ENCODE data around the gene EMC9.

The EMC9 gene

DNA sequence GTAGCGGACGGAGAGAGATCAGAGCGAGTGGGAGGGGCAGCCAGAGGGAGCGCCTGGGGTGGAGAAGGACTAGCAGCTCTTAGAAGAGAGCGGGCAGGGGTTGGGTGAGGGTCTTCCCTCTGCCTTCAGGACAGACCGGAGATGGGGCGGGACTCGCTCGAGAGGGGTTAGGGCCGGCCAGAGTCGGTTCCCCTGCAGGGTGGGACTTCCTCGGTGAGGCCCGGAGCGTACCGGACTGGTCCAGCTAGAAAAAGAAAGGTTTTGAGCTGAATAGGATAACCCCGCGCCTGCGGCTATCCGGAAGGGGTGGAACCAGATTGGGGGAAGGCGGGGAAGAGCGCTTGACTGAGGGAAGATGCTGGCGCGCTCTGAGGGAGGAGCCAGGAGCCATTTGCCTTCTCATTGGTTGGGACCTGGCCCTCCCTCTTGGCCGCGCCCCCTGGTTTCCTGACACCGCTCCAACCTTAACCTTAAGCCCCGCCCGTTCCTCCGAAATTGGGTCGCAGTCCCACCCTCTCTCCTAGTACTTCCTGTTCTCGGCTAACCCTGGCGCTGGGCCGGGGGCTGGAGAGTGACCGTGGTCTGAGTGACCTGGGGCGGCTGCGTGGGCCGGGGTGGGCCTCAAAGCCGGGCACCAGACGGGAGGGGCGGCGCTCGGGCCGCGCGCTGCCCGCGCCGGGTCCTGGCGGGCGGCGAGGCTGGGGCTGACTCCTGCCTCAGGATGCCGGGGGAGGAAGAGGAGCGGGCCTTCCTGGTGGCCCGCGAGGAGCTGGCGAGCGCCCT is 5.8 kb upstream of the EMC9 start, which contains the start of gene RNF31:
Gene RNF31, plus strand, starts transcription at position 521 of the 783 bp plus-strand sequence. Its CDS starts 201 bp downstream, at position 722.
- DNase-seq = peak; percentile 67

DNA sequence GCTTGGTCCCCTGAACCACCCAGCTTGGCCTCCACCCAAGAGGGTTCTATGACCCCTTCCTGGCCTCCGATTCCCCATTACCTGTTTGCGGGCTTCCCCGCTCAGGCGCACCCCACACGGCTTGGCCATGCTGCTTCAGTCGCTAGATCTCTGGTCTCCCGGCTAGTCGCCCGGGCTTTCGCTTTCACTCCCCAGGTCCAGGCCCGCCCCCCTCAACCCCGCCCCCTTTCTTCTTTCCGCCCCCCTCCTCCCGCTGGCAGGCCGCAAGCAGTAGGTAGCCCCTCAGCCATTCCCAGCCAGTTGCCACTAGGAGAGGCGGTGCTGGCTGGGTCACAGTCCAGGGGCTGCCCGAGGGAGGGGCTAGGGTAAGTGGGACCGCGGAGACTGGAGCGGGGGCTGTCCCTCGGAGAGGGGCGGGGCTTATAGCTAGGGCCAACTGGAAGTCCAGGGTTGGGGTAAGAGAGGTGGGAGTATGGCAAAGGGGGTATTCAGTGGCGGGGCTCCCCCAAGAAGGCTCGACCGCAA is 5.1 kb upstream of the EMC9 start, which contains the start of gene PSME2:
Gene PSME2, minus strand, starts transcription at position 158 of the 525 bp plus-strand sequence. Its CDS starts 29 bp downstream, at position 129.
- DNase-seq = peak; percentile 67

DNA sequence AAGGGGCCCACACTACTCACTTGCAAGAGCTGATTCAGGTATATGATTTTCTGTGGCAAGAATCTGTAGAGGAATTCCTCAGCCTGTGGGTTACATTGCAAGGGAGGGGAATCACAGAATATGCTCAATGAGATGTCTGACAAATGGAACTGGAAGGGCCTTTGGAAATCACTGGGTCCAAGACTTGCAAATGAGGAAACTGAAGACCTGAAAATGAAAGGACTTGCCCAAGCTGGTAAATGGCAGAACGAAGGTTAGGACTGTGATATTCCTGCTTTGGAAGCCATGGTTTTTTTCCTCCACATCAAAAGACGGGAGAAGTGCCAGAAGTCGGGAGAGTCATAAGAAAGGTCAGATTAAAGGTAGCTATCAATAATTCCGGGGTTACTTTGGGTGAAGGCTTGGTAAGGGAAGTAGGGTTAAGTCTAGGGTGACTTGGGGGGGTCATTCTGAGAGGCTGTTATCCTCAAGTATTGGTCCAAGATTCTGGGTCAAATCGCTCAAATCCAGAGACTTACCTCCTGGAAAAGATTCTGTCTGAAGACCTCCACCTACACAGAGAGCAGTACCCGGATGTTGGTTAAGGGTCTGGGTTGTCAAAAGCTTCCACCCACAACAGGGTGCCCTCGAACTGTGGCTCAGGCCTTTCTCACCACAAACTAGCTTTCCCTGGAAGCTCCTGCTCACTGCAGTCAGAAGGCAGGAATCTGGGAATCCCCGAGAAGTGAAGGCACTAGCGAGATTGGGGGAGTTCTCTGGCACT is 4.5 kb upstream of the EMC9 start:
- no peak for DNase-seq

DNA sequence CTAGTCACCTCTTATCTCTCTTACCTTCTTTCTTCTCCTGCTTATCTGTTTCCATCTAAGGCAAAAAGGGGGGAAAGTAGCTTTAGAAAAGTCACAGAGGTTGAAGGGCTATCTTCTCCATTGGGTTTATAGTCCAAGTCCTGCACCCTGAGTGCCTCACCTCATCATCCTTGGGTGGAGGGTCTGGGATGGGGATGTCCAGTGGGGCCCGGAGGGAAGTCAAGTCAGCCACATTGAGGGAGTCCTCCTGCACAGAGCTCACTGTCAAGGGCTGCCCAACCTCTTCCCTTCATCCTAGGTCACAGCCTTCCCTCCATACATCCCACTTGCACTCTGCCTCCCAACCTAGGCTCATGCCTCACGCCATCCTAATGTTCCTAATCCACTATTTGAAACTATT is 3.8 kb upstream of the EMC9 start:
- no peak for DNase-seq

GRCh38 chr14:24144451-24144850 is 3.1 kb upstream of the EMC9 start:
- no peak for DNase-seq

DNA sequence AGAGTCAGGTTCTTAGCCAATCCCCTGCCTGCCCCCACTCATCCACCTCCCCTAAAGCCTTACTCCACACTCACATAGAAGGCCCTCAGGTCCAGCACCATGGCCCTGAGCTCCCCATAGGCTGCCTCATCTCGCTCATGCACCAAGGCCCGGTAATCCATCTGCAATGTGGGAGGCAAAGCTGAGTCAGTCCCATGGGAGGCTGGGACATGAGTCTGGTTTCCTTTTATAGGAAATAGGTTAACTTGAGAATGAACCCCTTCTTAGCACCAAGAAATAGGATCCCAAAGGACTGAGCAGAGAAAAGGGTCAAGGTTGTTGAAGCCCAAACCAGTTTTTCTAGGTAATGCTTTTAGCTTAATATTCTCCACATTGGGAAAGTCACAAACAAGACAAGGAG is 2.1 kb upstream of the EMC9 start:
- DNase-seq = no peak

DNA sequence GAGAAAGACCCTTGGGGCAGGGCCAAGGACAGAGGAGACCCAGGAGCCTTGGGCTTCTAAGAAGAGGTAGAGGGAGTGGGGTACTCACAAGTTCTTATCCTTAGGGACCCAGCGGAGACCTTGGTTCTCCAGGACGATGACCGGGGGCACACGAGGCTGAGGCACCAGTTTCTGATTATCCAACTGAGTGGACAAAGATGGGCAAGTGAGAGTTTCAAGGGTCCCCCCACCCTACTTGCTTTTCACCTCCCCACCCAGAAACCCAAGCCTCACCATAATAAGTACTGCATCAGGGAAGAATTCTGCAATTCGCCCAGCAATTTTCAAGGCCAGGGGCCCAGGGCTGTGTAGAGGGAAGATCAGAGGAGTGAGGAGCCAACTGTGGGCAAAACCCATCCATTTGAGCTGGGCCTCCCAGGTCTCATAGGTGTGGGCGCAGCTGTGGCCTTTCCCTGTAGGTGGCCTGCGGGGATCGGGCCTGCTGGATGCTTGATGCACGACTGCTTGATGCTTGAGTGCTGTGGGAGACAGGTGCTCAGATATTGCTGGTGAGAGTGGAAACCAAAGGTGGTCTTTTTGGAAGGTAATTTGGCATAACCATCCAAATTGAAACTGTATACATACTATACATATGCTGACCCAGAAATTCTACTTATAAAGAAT is 2.0 kb downstream of the EMC9 start:
- DNase-seq = no peak

DNA sequence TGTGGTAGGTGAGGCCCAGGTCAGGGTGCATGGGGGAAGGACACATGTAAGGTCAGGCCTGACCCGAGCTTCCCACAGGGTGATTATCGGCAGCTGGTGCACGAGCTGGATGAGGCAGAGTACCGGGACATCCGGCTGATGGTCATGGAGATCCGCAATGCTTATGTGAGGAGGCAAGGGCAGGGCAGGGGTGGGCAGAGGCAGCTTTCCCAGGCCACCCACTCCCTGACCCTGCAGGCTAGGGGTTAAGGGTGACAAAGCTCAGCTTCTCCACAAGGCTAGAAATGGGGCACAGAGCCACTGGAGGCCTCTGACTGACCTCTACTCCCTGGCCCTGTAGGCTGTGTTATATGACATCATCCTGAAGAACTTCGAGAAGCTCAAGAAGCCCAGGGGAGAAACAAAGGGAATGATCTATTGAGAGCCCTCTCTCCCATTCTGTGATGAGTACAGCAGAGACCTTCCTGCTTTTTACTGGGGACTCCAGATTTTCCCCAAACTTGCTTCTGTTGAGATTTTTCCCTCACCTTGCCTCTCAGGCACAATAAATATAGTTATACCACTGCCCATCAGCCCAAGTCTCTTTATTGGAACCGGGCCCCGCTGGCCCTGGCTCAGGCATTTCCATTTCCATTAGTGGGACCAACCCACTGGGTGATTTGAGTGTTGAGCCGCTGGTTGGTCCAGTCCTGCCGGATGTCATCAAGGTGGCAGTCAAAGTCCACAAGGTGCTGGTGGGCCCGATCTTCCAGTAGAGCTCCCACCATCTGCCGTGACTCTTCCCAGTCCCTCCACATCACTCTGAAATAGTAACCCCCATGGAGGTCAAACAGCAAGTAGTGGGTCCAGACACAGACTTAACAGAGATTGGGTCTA is 2.8 kb downstream of the EMC9 start:
- no peak for DNase-seq

GRCh38 chr14:24137529-24138395 is 3.6 kb downstream of the EMC9 start:
- DNase-seq = no peak

DNA sequence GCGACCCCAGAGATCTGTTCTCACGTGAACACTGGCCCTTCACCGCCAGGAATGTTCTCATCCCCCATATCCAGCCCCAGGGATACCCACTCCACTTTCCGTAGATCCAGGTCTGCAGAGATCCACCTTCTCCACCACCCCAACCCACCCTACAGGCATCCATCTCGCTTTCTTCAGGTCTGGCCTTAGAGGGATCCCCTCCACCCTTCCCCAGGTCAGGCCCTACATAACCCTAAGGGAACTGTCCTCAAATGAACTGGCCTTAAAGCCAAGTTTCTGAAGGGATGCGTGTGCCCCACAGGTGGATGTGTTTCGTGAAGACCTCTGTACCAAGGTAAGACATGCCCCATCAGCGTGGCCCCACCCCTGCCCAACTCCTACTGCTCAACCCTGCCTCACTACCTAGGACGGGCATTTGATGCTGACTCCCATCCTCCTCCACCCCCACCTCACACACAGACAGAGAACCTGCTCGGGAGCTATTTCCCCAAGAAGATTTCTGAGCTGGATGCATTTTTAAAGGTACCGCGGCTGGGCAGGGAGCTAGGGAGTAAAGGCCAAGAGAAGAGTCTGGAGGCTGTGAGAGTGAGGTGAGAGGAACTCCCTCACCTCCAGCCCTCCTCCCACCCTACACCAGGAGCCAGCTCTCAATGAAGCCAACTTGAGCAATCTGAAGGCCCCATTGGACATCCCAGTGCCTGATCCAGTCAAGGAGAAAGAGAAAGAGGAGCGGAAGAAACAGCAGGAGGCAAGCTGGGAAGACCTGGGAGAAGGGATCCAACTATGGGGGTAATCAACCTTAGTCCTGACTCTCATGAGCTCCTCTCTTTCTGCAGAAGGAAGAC is 4.5 kb downstream of the EMC9 start:
- no peak for DNase-seq

- DNase-seq = peak; percentile 89
Observed at GRCh38 chr14:24135834-24136683, 5.3 kb downstream of the EMC9 start, which contains the start of gene PSME1. TSS of gene PSME1 (plus strand) at chr14:24136194. CDS start at chr14:24136263, 69 bp downstream.

- no peak for DNase-seq
Observed at GRCh38 chr14:24135584-24135833, 5.9 kb downstream of the EMC9 start.

GRCh38 chr14:24133735-24134134 is 7.7 kb downstream of the EMC9 start:
- DNase-seq = no peak

DNA sequence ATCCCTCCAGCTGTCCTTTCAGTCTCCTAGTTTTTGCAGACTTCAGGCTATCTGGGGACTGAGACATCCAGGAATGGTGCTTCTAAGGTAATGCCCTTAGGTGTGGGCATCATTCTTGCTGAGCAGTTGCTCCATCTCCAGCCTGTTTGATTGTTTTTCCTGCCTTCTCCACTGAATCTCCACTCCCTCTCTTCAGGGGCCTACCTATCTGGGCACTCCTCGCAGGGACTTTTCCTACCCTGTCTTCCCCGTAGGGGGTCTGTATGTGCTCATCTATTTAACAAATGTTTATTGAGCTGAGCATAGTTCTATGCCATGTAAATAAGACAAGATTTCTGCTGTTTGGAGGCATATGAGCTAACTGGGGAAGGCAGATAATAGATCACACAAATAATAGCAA is 8.4 kb downstream of the EMC9 start:
- DNase-seq = no peak

GRCh38 chr14:24132061-24132685 is 9.2 kb downstream of the EMC9 start:
- DNase-seq = no peak

DNA sequence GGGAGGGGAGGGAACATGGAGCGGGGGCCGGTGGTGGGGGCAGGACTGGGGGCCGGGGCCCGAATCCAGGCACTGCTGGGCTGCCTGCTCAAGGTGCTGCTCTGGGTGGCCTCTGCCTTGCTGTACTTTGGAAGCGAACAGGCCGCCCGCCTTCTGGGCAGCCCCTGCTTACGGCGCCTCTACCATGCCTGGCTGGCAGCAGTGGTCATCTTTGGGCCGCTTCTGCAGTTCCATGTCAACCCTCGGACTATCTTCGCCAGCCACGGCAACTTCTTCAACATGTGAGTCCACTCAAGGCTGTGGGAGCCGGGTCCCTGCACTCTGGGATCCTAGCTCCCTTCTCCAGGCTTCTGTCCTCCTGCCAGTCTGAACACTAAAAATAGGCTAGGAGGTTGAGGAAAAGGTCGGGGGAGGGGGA is 9.8 kb downstream of the EMC9 start:
- no peak for DNase-seq

- DNase-seq = no peak
Observed at GRCh38 chr14:24130717-24131548, 10.5 kb downstream of the EMC9 start.

GRCh38 chr14:24130380-24130716 is 11.0 kb downstream of the EMC9 start, which contains the start of gene FITM1:
TSS of gene FITM1 (plus strand) at chr14:24130659. CDS start at chr14:24131564, 905 bp downstream.
- no peak for DNase-seq
